ENCODE measurements around the gene L3MBTL1.

The L3MBTL1 gene

DNA sequence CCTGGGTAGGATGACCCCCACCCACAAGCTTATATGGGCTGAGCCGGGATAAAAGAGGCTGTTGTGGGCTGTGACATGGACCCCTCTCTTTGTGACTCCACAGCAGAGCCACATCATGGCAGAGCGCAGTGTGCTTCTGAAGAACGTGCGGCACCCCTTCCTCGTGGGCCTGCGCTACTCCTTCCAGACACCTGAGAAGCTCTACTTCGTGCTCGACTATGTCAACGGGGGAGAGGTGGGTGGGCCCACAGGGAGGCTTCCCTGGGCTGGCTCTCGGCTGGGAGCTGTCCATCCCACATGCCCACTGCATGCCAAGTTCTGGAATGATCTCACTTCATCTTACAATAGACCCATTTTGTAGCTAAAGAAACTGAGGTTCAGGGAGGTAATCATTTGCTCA, 61.8 kb downstream of the L3MBTL1 start:
- DNase-seq (ENCODE audit: extremely low read depth, low read depth) = no peak
- TF ChIP-seq, protein P1, sequence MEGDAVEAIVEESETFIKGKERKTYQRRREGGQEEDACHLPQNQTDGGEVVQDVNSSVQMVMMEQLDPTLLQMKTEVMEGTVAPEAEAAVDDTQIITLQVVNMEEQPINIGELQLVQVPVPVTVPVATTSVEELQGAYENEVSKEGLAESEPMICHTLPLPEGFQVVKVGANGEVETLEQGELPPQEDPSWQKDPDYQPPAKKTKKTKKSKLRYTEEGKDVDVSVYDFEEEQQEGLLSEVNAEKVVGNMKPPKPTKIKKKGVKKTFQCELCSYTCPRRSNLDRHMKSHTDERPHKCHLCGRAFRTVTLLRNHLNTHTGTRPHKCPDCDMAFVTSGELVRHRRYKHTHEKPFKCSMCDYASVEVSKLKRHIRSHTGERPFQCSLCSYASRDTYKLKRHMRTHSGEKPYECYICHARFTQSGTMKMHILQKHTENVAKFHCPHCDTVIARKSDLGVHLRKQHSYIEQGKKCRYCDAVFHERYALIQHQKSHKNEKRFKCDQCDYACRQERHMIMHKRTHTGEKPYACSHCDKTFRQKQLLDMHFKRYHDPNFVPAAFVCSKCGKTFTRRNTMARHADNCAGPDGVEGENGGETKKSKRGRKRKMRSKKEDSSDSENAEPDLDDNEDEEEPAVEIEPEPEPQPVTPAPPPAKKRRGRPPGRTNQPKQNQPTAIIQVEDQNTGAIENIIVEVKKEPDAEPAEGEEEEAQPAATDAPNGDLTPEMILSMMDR (IDR thresholded peaks at IDR 0.05; ENCODE audit: low read depth, low read length) = no peak

GRCh38 chr20:43570496-43570895, 63.0 kb downstream of the L3MBTL1 start:
- DNase-seq (ENCODE audit: extremely low read depth, low read depth) = no peak
- TF ChIP-seq, protein P1 (IDR thresholded peaks at IDR 0.05; ENCODE audit: low read depth, low read length) = no peak

GRCh38 chr20:43571310-43571709, 63.8 kb downstream of the L3MBTL1 start:
- no peak for DNase-seq (ENCODE audit: extremely low read depth, low read depth)

GRCh38 chr20:43571771-43572170, 64.3 kb downstream of the L3MBTL1 start:
- TF ChIP-seq, protein P1 (IDR thresholded peaks at IDR 0.05; ENCODE audit: low read depth, low read length) = no peak
- DNase-seq (ENCODE audit: extremely low read depth, low read depth) = no peak

More at GRCh38 chr20:43571310-43571709, 63.8 kb downstream of the L3MBTL1 start:
- TF ChIP-seq, protein P1 (IDR thresholded peaks at IDR 0.05; ENCODE audit: low read depth, low read length) = no peak

GRCh38 chr20:43572891-43573290, 65.4 kb downstream of the L3MBTL1 start:
- no peak for DNase-seq (ENCODE audit: extremely low read depth, low read depth)

DNA sequence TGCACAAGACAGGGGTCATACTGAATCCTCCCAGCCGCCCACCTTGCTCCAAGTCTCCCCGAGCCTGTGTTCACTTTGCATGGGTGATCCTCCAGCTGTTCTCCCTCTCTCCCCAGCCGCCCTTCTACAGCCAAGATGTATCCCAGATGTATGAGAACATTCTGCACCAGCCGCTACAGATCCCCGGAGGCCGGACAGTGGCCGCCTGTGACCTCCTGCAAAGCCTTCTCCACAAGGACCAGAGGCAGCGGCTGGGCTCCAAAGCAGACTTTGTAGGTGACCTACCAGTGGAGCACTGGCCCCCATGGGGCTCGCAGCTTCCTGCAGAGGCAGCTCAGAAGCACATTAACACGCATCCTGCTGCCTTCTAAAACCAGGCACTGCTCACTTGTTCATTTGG, 68.6 kb downstream of the L3MBTL1 start:
- DNase-seq (ENCODE audit: extremely low read depth, low read depth) = no peak
- TF ChIP-seq, protein P1 (IDR thresholded peaks at IDR 0.05; ENCODE audit: low read depth, low read length) = no peak

More at GRCh38 chr20:43572891-43573290, 65.4 kb downstream of the L3MBTL1 start:
- TF ChIP-seq, protein P1 (IDR thresholded peaks at IDR 0.05; ENCODE audit: low read depth, low read length) = no peak

GRCh38 chr20:43579861-43580793, 72.6 kb downstream of the L3MBTL1 start:
- no peak for DNase-seq (ENCODE audit: extremely low read depth, low read depth)
- TF ChIP-seq, protein P1 (IDR thresholded peaks at IDR 0.05; ENCODE audit: low read depth, low read length) = no peak

Data from AG09319 (cell line).